Measurements from ENCODE around the gene LRP11. TPM values are rescaled to one million over a fixed set of nuclear protein-coding genes. Genes with fewer than 3 reads are reported as not detected.

Gene LRP11
- total RNA-seq, 1 donor from 2014 or later = 129 TPM

GRCh38 chr6:149899486-149899885 is 35.3 kb upstream of the LRP11 start:
- Histone ChIP-seq H3K27me3 (ENCODE audit: control insufficient read depth, insufficient read depth, low read length) (no peaks in the 10 kb centered on the region), H3K36me3 (ENCODE audit: control insufficient read depth, insufficient read depth, low read length) (no peaks in the 10 kb centered on the region), H3K4me3 (ENCODE audit: low read depth, low read length) (no peak overlapping the region)
- DNase-seq (ENCODE audit: low read depth) (no peak), FAIRE-seq (no peak)
- no peak for TF ChIP-seq CTCF (IDR thresholded peaks at IDR 0.05; ENCODE audit: insufficient read depth, low read length, severe bottlenecking)

- no peak for DNase-seq (ENCODE audit: low read depth)
- no peak for FAIRE-seq
- Histone ChIP-seq H3K27me3 (ENCODE audit: control insufficient read depth, insufficient read depth, low read length) (no peaks in the 10 kb centered on the region), H3K36me3 (ENCODE audit: control insufficient read depth, insufficient read depth, low read length) (no peaks in the 10 kb centered on the region), H3K4me3 (ENCODE audit: low read depth, low read length) (no peak overlapping the region)
- no peak for TF ChIP-seq CTCF (IDR thresholded peaks at IDR 0.05; ENCODE audit: insufficient read depth, low read length, severe bottlenecking)
Observed at GRCh38 chr6:149898966-149899365, 34.8 kb upstream of the LRP11 start.

- H3K36me3 ChIP-seq (ENCODE audit: control insufficient read depth, insufficient read depth, low read length) = no peaks in the 10 kb centered on the region
- H3K27me3 ChIP-seq (ENCODE audit: control insufficient read depth, insufficient read depth, low read length) = no peaks in the 10 kb centered on the region
- DNase-seq (ENCODE audit: low read depth) (no peak), FAIRE-seq (no peak)
- peak within 1 kb of the TSS; percentile 9 for H3K4me3 ChIP-seq (ENCODE audit: low read depth, low read length)
- TF ChIP-seq CTCF (IDR thresholded peaks at IDR 0.05; ENCODE audit: insufficient read depth, low read length, severe bottlenecking) = peak; percentile 25
Observed at GRCh38 chr6:149897855-149898744, 33.9 kb upstream of the LRP11 start, which contains the start of gene RAET1E. TSS of gene RAET1E (minus strand) at chr6:149898113. CDS start at chr6:149890901, 7,212 bp downstream.

- Histone ChIP-seq H3K36me3 (ENCODE audit: control insufficient read depth, insufficient read depth, low read length) (no peaks in the 10 kb centered on the region), H3K27me3 (ENCODE audit: control insufficient read depth, insufficient read depth, low read length) (no peaks in the 10 kb centered on the region), H3K4me3 (ENCODE audit: low read depth, low read length) (peak overlapping the region; percentile 9)
- no peak for TF ChIP-seq CTCF (IDR thresholded peaks at IDR 0.05; ENCODE audit: insufficient read depth, low read length, severe bottlenecking)
- no peak for FAIRE-seq
- DNase-seq (ENCODE audit: low read depth) = peak; percentile 82
Observed at GRCh38 chr6:149897015-149897697, 33.0 kb upstream of the LRP11 start.

- DNase-seq (ENCODE audit: low read depth) (peak; percentile 51), FAIRE-seq (no peak)
- TF ChIP-seq CTCF (IDR thresholded peaks at IDR 0.05; ENCODE audit: insufficient read depth, low read length, severe bottlenecking) = no peak
- Histone ChIP-seq H3K27me3 (ENCODE audit: control insufficient read depth, insufficient read depth, low read length) (no peaks in the 10 kb centered on the region), H3K36me3 (ENCODE audit: control insufficient read depth, insufficient read depth, low read length) (no peaks in the 10 kb centered on the region), H3K4me3 (ENCODE audit: low read depth, low read length) (no peak overlapping the region)
Observed at GRCh38 chr6:149896491-149896890, 32.3 kb upstream of the LRP11 start.
